K562 (cell line): ENCODE data around the gene SHC1. TPM values are rescaled to one million over a fixed set of nuclear protein-coding genes. Genes with fewer than 3 reads are reported as not detected.
A peak's percentile ranks its signal among the peaks of the same experiment; 100 is the strongest.

Experiments used
- ATAC-seq: fragments of 200-7000 bp; cut with Tn5 transposase; 3 replicates; pipeline ENCODE4 v1.9.1; 2020; ENCODE audit warnings: moderate library complexity
- BruUV-seq: library from RNA; stranded (reverse); fragments of 400-500 nt; replicated peaks from 2 replicates; lab custom pipeline; 2021; lab: Mats Ljungman, UMichigan
- CTCF ChIA-PET: fragments of 300-600 bp; formaldehyde crosslinking; extraction: SDS; loops from one replicate; lab custom pipeline; 2021; ENCODE audit warnings: low intra/inter-chr PET ratio; lab: Yijun Ruan, JAX
- POLR2A ChIA-PET: fragments of 300-600, 350-650 bp; sonication (Branson Sonifier 250); formaldehyde crosslinking; extraction: SDS; loops from one replicate; lab custom pipeline; 2021; ENCODE audit warnings: antibody characterized with exemption, inconsistent platforms; lab: Yijun Ruan, JAX
- DNase-seq, 4 experiments: peaks; one replicate each; pipeline versions ENCODE4 v3.0.0 to v3.0.0-alpha.2; 2011 to 2018; ENCODE audit warnings: low spot score in 3 of 4, mixed read lengths in 3 of 4; ENCODE audit errors: extremely low read depth in 1 of 4
- FAIRE-seq: peaks from 2 replicates; lab custom pipeline; 2011; peaks lifted over from hg19 to GRCh38; lab: Jason Lieb, UNC
- H2AFZ ChIP-seq: 2 replicates; pipeline ENCODE4 v1.6.0; 2011; ENCODE audit warnings: low read depth, low read length, control low read depth, inconsistent platforms
- H3K27ac ChIP-seq: fragments of 200-600 bp; 3 replicates; pipeline ENCODE4 v1.8.0; 2011; ENCODE audit warnings: low read depth, mild to moderate bottlenecking, control low read depth, inconsistent platforms, low read length, moderate library complexity, mixed read lengths; ENCODE audit errors: extremely low read depth
- H3K27me3 ChIP-seq, 2 experiments: fragments of 300-600 bp in 1 of 2; 2 replicates in 1 of 2; 3 replicates in 1 of 2; pipeline versions ENCODE4 v1.6.0 to v1.8.0; 2011; ENCODE audit warnings: inconsistent platforms in 2 of 2, low read length in 2 of 2, mild to moderate bottlenecking in 1 of 2, mixed read lengths in 1 of 2, moderate library complexity in 1 of 2; ENCODE audit not compliant: control insufficient read depth in 2 of 2, insufficient read depth in 2 of 2
- H3K36me3 ChIP-seq: fragments of 300-600 bp; 3 replicates; pipeline ENCODE4 v1.8.0; 2011; ENCODE audit warnings: mild to moderate bottlenecking, low read length, inconsistent platforms; ENCODE audit not compliant: control insufficient read depth, insufficient read depth
- H3K4me1 ChIP-seq, 2 experiments: fragments of 200-600 bp in 1 of 2; replicated peaks in 1 of 2; 2 replicates in 1 of 2; 3 replicates in 1 of 2; pipeline versions ENCODE4 v1.5.1 to v1.8.0; 2011; ENCODE audit warnings: inconsistent platforms in 2 of 2, low read length in 2 of 2, mild to moderate bottlenecking in 1 of 2, mixed read lengths in 1 of 2, moderate library complexity in 1 of 2; ENCODE audit not compliant: control insufficient read depth in 2 of 2, insufficient read depth in 2 of 2
- H3K4me2 ChIP-seq: 2 replicates; pipeline ENCODE4 v1.6.1; 2011; ENCODE audit warnings: low read length, control low read depth, inconsistent platforms, mixed read lengths; ENCODE audit not compliant: insufficient read depth
- H3K4me3 ChIP-seq: fragments of 200-600 bp; sonication (generic), shearing (Covaris generic); 2 replicates; pipeline ENCODE4 v1.5.1; 2016; ENCODE audit warnings: control low read depth, inconsistent platforms
- H3K79me2 ChIP-seq: fragments of 200-600 bp; 3 replicates; pipeline ENCODE4 v1.8.0; 2011; ENCODE audit warnings: low read length, inconsistent platforms; ENCODE audit not compliant: control insufficient read depth, insufficient read depth
- H3K9ac ChIP-seq, 2 experiments: 2 replicates each; pipeline versions ENCODE4 v1.6.0 to v1.6.1; 2011; ENCODE audit warnings: low read depth in 2 of 2, low read length in 2 of 2, control low read depth in 1 of 2, inconsistent platforms in 1 of 2, mild to moderate bottlenecking in 1 of 2, mixed read lengths in 1 of 2; ENCODE audit not compliant: insufficient read depth in 1 of 2
- H3K9me1 ChIP-seq: one replicate; pipeline ENCODE4 v1.6.0; 2011; ENCODE audit warnings: inconsistent platforms, mild to moderate bottlenecking, low read length, moderate library complexity; ENCODE audit not compliant: control insufficient read depth, insufficient read depth
- H3K9me3 ChIP-seq: replicated peaks from 2 replicates; pipeline ENCODE4 v1.5.1; 2011; ENCODE audit warnings: low read depth, low read length, inconsistent platforms; ENCODE audit not compliant: control insufficient read depth, insufficient read depth
- H4K20me1 ChIP-seq: replicated peaks from 2 replicates; pipeline ENCODE4 v1.6.1; 2011; ENCODE audit warnings: low read length, inconsistent platforms, mixed read lengths; ENCODE audit not compliant: control insufficient read depth, insufficient read depth
- ADNP ChIP-seq: fragments of 200-800 bp; sonication (Bioruptor generic); IDR thresholded peaks from 2 replicates; pipeline ENCODE4 v1.6.1; 2016; ENCODE audit warnings: missing genetic modification characterization, missing compliant biosample characterization
- FOS ChIP-seq: IDR thresholded peaks from 3 replicates; pipeline ENCODE4 v1.6.1; 2011; ENCODE audit not compliant: insufficient read length; ENCODE audit errors: extremely low read depth
- POLR2G ChIP-seq: fragments of 200-400 bp; formaldehyde crosslinking; IDR thresholded peaks from 2 replicates; pipeline ENCODE4 v1.6.1; 2017; ENCODE audit warnings: low read depth, mild to moderate bottlenecking, antibody characterized with exemption, low read length, moderate library complexity
- RBFOX2 ChIP-seq: fragments of 200-400 bp; formaldehyde crosslinking; IDR thresholded peaks from 2 replicates; pipeline ENCODE4 v1.6.1; 2017; ENCODE audit warnings: low read depth, mild to moderate bottlenecking, low read length, moderate library complexity
- ZBED1 ChIP-seq: IDR thresholded peaks from 2 replicates; pipeline ENCODE4 v1.6.1; 2014
- ZNF41 ChIP-seq: fragments of 250-450 bp; sonication (Bioruptor Pico); conservative IDR thresholded peaks from 2 replicates; pipeline ENCODE4 v1.4.0; 2020; ENCODE audit warnings: mild to moderate bottlenecking
- WGBS: fragments of 100-300 bp; shearing (Covaris generic); methylation state at CpG from one replicate; pipeline ENCODE4 v1.1.6; 2016; ENCODE audit warnings: low coverage, mixed read lengths; ENCODE audit not compliant: insufficient coverage; ENCODE audit errors: missing lambda C conversion rate; 5-methylcytosine and 5-hydroxymethylcytosine counted together
- in situ Hi-C: fragments of 300-500 bp; cut with MboI; formaldehyde crosslinking; loops from 4 replicates; pipeline ENCODE4 v1.15.0; 2018; ENCODE audit warnings: inconsistent platforms, mixed read lengths
- intact Hi-C: fragments of 100-400 bp; cut with micrococcal nuclease; formaldehyde crosslinking; loops from 2 replicates; pipeline ENCODE4 v1.14.2; 2022
- polyA plus RNA-seq, 8 experiments: library from polyadenylated mRNA; depleted of rRNA in 4 of 8; stranded (reverse) in 5 of 8; unstranded in 3 of 8; fragments of >200 nt; fragmentation: Nextera tagmentation in 2 of 8; fragmentation: Illumina TruSeq in 1 of 8; extraction: Ambion mirVana in 2 of 8; extraction: Trizol in 1 of 8; gene quantifications; 2 replicates each; pipeline versions ENCODE4 v1.2.1 to v1.2.3, GENCODE V29; 2011 to 2014; ENCODE audit warnings: inconsistent platforms in 1 of 8, missing spikeins in 1 of 8
- total RNA-seq, 7 experiments: library from RNA; depleted of rRNA in 6 of 7; stranded (reverse); fragments of >200 nt in 6 of 7; fragmentation: Illumina TruSeq in 2 of 7; extraction: Trizol in 2 of 7; gene quantifications; 2 replicates each; pipeline versions ENCODE4 v1.2.1 to v1.2.3, GENCODE V29; 2011 to 2021; ENCODE audit warnings: low replicate concordance in 1 of 7
- TF ChIP-seq, protein P1 (sequence below): sonication (generic); formaldehyde crosslinking; IDR thresholded peaks from 2 replicates; pipeline ENCODE4 v1.8.1; 2023; ENCODE audit warnings: mild to moderate bottlenecking, missing genetic modification reagents

Gene SHC1
- total and polyA plus RNA-seq, 9 of the 15 experiments (the other 6 are each of a cell fraction or from before 2014, with no cell fraction given), result 4.1 to 113 (median 51.9) TPM

DNA sequence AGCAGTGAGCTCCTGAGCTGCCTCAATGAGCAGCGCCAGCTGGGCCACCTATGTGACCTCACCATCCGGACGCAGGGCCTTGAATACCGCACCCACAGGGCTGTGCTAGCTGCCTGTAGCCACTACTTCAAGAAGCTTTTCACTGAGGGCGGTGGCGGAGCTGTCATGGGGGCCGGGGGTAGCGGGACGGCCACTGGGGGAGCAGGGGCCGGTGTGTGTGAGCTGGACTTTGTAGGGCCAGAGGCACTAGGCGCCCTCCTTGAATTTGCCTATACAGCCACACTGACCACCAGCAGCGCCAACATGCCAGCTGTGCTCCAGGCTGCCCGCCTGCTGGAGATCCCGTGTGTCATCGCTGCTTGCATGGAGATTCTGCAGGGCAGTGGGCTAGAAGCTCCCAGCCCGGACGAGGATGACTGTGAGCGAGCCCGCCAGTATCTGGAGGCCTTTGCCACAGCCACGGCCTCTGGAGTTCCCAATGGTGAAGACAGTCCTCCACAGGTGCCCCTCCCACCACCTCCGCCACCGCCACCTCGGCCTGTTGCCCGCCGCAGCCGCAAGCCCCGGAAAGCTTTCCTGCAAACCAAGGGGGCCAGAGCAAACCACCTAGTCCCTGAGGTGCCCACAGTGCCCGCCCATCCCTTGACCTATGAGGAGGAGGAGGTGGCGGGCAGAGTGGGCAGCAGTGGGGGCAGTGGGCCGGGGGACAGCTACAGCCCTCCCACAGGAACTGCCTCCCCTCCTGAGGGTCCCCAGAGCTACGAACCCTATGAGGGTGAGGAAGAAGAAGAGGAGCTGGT is 44.4 kb upstream of the SHC1 start:
- TF ChIP-seq ZBED1, result no peak
- TF ChIP-seq ADNP (tag), result no peak
- TF ChIP-seq FOS, result no peak
- TF ChIP-seq, protein P1, sequence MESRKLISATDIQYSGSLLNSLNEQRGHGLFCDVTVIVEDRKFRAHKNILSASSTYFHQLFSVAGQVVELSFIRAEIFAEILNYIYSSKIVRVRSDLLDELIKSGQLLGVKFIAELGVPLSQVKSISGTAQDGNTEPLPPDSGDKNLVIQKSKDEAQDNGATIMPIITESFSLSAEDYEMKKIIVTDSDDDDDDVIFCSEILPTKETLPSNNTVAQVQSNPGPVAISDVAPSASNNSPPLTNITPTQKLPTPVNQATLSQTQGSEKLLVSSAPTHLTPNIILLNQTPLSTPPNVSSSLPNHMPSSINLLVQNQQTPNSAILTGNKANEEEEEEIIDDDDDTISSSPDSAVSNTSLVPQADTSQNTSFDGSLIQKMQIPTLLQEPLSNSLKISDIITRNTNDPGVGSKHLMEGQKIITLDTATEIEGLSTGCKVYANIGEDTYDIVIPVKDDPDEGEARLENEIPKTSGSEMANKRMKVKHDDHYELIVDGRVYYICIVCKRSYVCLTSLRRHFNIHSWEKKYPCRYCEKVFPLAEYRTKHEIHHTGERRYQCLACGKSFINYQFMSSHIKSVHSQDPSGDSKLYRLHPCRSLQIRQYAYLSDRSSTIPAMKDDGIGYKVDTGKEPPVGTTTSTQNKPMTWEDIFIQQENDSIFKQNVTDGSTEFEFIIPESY (CRISPR knock-in tag), result peak; percentile 99
- TF ChIP-seq ZNF41, result no peak
- peak; percentile 44 for TF ChIP-seq POLR2G
- peak; percentile 58; the same call in 1 of the 2 replicates for TF ChIP-seq RBFOX2
- TF ChIP-seq, all 486 proteins: peak for 3
- ChIA-PET CTCF (no interaction called here), POLR2A (interaction anchor here (0.6 to 2.4 kb wide), 6 partner anchors 14 to 149 kb away, joined by 3 to 8 read pairs (median 5); partner anchors contain the start of genes LENEP and PYGO2)
- in situ Hi-C loops (no loop called here), intact Hi-C loops (no loop called here)
- DNase-seq, result no peak
- BruUV-seq, result no TSS peak
- peaks cover 52 to 81% of the 10 kb centered on the region in 2 experiments for H3K4me1 ChIP-seq
- no peaks in the 10 kb centered on the region for H3K9me1 ChIP-seq
- no peaks in the 10 kb centered on the region; the same call in 1 of the 2 replicates for H4K20me1 ChIP-seq
- H3K79me2 ChIP-seq, result peaks cover 37% of the 10 kb centered on the region
- H3K4me3 ChIP-seq, result no peak overlapping the region
- WGBS, result 91% methylated on average over 24 of the region's 31 CpGs
- no peaks in the 10 kb centered on the region for H3K27me3 ChIP-seq
- no peak overlapping the region for H3K4me2 ChIP-seq
- FAIRE-seq, result no peak
- H3K27ac ChIP-seq, result no peak overlapping the region
- H2AFZ ChIP-seq, result no peak overlapping the region
- ATAC-seq, result no peak
- H3K9me3 ChIP-seq, result no peaks in the 10 kb centered on the region
- peaks cover 67% of the 10 kb centered on the region; the same call in 2 of the 3 replicates for H3K36me3 ChIP-seq
- no peak overlapping the region for H3K9ac ChIP-seq
